Measurements from ENCODE around the gene GRB7. TPM values are rescaled to one million over a fixed set of nuclear protein-coding genes. Genes with fewer than 3 reads are reported as not detected.
A peak's percentile ranks its signal among the peaks of the same experiment; 100 is the strongest.

GRB7 gene
- total and polyA plus RNA-seq, 2 donors (not counting 3 experiments of a cell fraction or from before 2014, with no cell fraction given): 0.04 TPM; not detected in 1

DNA sequence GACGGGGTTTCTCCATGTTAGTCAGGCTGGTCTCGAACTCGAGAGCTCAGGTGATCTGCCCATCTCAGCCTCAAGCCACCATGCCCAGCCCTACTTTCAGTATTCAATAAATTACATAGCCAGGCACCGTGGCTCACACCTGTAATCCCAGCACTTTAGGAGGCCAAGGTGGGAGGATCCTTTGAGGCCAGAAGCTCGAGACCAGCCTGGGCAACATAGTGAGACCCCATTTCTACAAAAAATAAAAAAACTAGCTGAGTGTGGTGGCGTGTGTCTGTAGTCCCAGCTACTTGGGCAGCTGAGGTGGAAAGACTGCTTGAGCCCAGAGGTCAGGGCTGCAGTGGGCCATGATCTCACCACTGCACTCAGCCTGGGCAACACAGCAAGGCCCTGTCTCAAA, 15.6 kb upstream of the GRB7 start:
- dilution Hi-C loops (cut with MboI; ENCODE audit: extremely low pct_ligation_motif_present, low sequenced_read_pairs): no loop called here
- FAIRE-seq: peak; percentile 37

More for the DNA sequence above, 15.6 kb upstream of the GRB7 start:
- H3K79me2 ChIP-seq (ENCODE audit: control insufficient read depth, insufficient read depth, low read length): no peaks in the 10 kb centered on the region
- no peak overlapping the region for H3K4me3 ChIP-seq (replicated peaks in 1 of 3; ENCODE audit: insufficient read depth in 1 of 3, low read depth in 1 of 3, low read length in 3 of 3)
- no peak overlapping the region for H3K9ac ChIP-seq (replicated peaks; ENCODE audit: extremely low read depth, insufficient read depth, low read length)
- no peaks in the 10 kb centered on the region for H3K36me3 ChIP-seq (ENCODE audit: control insufficient read depth in 2 of 2, extremely low read depth in 1 of 2, insufficient read depth in 2 of 2, low read length in 2 of 2)
- intact Hi-C loops (cut with micrococcal nuclease): no loop called here
- H4K20me1 ChIP-seq (replicated peaks; ENCODE audit: control insufficient read depth, extremely low read depth, insufficient read depth, low read length): no peaks in the 10 kb centered on the region
- TF ChIP-seq, protein P1, sequence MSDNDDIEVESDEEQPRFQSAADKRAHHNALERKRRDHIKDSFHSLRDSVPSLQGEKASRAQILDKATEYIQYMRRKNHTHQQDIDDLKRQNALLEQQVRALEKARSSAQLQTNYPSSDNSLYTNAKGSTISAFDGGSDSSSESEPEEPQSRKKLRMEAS (IDR thresholded peaks at IDR 0.05; ENCODE audit: insufficient read depth, insufficient read length): no peak
- TF ChIP-seq GATA2 (IDR thresholded peaks at IDR 0.05; ENCODE audit: insufficient read depth, insufficient read length, low read depth, low read length): no peak
- no peak for TF ChIP-seq POLR2AphosphoS5 (IDR thresholded peaks at IDR 0.05; ENCODE audit: insufficient read depth, low read depth, low read length)
- TF ChIP-seq EZH2 (IDR thresholded peaks at IDR 0.05; ENCODE audit: borderline replicate concordance, low read depth, low read length, severe bottlenecking): no peak
- no peak for TF ChIP-seq MYC (IDR thresholded peaks at IDR 0.05; ENCODE audit: low read depth, low read length)
- TF ChIP-seq FOS (IDR thresholded peaks at IDR 0.05; ENCODE audit: borderline replicate concordance, insufficient read depth, low read length): no peak
- no peak for TF ChIP-seq POLR2A (IDR thresholded peaks at IDR 0.05; ENCODE audit: low read depth, low read length)
- TF ChIP-seq JUN (IDR thresholded peaks at IDR 0.05; ENCODE audit: borderline replicate concordance, insufficient read depth, insufficient read length, low read depth): no peak
- TF ChIP-seq, protein P2, sequence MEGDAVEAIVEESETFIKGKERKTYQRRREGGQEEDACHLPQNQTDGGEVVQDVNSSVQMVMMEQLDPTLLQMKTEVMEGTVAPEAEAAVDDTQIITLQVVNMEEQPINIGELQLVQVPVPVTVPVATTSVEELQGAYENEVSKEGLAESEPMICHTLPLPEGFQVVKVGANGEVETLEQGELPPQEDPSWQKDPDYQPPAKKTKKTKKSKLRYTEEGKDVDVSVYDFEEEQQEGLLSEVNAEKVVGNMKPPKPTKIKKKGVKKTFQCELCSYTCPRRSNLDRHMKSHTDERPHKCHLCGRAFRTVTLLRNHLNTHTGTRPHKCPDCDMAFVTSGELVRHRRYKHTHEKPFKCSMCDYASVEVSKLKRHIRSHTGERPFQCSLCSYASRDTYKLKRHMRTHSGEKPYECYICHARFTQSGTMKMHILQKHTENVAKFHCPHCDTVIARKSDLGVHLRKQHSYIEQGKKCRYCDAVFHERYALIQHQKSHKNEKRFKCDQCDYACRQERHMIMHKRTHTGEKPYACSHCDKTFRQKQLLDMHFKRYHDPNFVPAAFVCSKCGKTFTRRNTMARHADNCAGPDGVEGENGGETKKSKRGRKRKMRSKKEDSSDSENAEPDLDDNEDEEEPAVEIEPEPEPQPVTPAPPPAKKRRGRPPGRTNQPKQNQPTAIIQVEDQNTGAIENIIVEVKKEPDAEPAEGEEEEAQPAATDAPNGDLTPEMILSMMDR (IDR thresholded peaks at IDR 0.05; ENCODE audit: extremely low read depth in 1 of 2, insufficient read depth in 1 of 2, low read depth in 1 of 2, low read length in 2 of 2): no peak
- CTCF ChIA-PET: no interaction called here
- POLR2A ChIA-PET: no interaction called here
- no peak overlapping the region for H3K4me2 ChIP-seq (ENCODE audit: insufficient read depth, low read length)
- no TSS peak for BruUV-seq (replicated peaks)
- H2AFZ ChIP-seq (ENCODE audit: low read depth, low read length): no peak overlapping the region
- no peaks in the 10 kb centered on the region for H3K9me1 ChIP-seq (replicated peaks; ENCODE audit: control insufficient read depth, extremely low read depth, insufficient read depth, low read length)
- DNase-seq (ENCODE audit: low read depth, low spot score): no peak
- H3K27ac ChIP-seq (ENCODE audit: insufficient read depth, low read depth, low read length): no peak overlapping the region
- no peaks in the 10 kb centered on the region for H3K9me3 ChIP-seq (replicated peaks; ENCODE audit: control insufficient read depth, insufficient read depth, low read length)
- no peaks in the 10 kb centered on the region for H3K27me3 ChIP-seq (ENCODE audit: control insufficient read depth in 2 of 2, insufficient read depth in 2 of 2, low read length in 2 of 2)
- peaks cover 15% of the 10 kb centered on the region for H3K4me1 ChIP-seq (ENCODE audit: control insufficient read depth, extremely low read depth, insufficient read depth, low read length)

Data from endothelial cell of umbilical vein (primary cell).